Activated T-cell treated with anti-CD3 and anti-CD28 coated beads for 4 hours (primary cell): ENCODE data around the gene ZNF611.
"Not testable (repeated sequence)": the region's sequence is repeated elsewhere in the genome, so short reads cannot be mapped to it uniquely, and the experiment has no call there.

Experiments
- DNase-seq: peaks from one replicate; pipeline ENCODE4 v3.0.0-alpha.2; 2020

Gene ZNF611

DNA sequence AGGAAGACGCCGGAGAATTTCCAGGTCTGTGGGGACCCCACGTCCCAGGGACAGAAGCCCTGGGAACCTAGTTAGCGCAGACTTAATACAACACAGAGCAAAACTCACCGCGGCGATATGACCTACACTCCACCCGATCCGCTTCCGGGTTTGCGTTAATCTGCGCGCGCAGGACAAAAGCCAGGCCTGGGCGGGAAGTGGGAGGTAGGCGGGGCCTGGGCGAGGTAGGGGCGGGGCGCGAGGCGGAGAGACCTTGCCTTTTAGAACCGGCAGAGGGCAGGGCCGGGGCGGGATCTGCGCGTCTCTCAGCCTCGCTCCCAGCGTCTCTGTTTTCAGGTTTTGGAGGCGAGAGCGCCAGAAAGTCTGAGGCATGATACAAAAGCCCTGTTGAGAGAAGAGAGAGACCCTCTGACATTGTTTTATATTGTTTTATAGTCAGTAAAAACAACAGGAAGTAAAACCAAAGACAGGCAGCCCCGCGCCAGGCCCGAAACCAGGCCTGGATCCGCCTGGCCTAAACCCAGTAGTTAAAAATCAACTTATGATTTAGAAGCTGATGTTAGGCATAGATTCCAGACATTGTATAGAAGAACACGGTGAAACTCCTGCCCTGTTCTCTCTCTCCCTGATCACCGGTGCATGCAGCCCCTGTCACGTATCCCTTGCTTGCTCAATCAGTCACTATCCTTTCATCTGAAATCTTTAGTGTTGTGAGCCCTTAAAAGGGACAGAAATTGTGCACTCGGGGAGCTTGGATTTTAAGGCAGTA lies at the start of gene ZNF611:
Gene ZNF611 (minus strand): TSS at position 152 of the 769 bp plus-strand sequence. CDS start 19,150 bp downstream, outside the sequence.
- peak; percentile 99 for DNase-seq

DNA sequence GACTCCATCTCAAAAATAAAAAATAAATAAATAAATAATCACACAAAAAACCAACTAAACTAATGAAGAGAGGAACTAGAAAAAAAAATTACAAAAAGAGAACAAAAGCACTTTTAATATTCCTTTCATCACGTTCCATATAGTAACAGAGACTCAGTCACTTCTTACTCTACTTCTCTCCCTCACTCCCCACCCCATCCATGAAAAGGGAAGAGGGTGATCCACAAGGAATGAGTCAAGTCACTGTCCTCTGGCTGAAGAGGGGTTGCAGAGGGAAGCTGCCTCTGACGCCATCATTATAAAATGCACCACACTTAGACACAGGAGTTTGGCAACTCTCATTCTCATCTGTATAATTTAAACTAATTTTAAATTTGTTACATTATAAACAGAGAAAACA lies 48.0 kb upstream of the ZNF611 start:
- not testable (repeated sequence) for DNase-seq

DNA sequence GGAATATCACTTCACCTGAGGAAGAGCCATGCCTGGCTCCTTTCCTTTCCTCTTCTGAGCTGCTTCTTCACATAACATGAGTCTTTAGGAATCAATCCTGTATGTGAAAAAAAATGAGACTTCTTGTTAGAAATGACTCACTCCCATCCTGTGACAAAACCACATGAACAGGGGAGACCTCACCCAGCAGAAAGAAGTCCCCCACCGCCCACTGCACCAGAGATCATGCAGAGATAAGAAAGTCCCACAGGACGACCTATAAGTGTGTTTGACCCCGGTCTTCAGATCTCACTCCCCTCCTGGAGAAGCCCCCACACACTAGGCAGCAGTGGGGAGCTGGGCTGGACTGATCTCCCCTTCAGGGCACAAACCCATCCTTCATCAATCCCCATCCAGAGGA lies 44.0 kb upstream of the ZNF611 start:
- peak; percentile 14 for DNase-seq

DNA sequence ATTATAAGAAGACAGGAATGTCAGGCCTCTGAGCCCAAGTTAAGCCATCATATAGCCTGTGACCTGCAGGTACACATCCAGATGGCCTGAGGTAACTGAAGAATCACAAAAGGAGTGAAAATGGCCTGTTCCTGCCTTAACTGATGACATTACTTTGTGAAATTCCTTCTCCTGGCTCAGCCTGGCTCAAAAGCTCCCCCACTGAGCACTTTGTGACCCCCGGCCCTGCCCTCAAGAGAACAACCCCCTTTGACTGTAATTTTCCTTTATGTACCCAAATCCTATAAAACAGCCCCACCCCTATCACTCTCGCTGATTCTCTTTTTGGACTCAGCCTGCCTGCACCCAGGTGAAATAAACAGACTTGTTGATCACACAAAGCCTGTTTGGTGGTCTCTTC lies 21.6 kb upstream of the ZNF611 start:
- not testable (repeated sequence) for DNase-seq

DNA sequence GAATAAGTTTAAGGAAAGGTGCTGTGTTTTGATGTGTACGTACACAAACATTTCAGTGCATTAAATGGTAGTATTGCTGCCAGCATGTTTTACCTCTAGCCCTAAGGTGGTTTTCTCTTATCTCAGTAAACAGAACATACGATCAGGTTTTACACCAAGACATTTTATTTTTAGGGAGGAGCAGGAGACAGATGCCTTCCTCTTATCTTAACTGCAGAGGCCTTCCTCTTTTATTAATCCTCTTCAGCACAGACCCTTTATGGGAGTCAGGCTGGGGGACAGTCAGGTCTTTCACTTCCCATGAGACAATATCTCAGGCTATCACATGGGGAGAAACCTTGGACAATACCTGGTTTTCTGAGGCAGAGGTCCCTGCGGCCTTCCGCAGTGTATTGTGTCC lies 14.9 kb upstream of the ZNF611 start:
- DNase-seq = no peak

DNA sequence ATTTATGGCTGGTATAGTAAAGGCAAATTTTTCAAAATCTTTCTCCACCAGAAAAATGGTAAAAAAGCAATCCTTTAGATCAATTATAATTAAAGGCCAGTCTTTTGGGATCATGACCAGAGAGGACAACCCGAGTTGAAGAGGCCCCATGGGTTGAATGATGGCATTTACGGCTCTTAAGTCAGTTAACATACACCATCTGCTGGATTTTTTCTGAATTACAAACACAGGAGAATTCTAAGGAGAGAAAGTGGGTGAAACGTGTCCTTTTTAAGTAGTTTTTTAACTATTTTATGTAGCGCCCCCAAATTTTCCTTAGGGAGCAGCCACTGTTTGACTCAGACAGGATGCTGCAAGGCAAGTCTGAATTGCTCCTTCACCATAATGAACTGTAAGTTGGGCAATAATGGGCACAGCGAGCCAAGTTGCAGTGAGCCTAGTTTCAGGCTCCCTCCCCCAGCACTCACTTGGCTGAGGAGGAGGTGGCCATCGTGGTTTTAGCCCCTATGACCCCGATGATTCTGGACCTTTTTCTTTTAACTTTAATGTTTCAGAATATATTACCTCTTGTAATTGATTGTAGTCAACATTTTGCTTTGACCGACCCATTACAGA lies 13.6 kb upstream of the ZNF611 start:
- DNase-seq = no peak

DNA sequence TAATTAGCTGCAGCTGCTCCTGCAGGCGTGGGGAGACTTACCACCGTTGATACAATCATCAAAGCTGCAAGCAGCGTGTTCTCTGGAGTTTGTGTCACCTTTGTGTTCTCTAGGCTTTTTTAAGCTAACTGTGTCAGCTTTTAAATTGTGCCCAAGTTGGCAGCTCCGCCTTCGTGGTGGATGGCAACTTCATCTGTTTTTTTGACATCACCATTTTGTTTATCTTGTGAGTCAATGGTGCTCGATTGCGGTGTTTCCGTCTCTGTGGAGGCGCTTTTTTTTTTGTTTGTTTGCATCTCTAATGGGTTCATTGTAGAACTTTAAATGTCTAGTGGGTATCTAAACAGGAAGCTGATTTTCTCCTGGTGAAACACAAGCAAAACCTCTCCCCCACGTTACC lies 11.1 kb upstream of the ZNF611 start:
- DNase-seq = not testable (repeated sequence)

DNA sequence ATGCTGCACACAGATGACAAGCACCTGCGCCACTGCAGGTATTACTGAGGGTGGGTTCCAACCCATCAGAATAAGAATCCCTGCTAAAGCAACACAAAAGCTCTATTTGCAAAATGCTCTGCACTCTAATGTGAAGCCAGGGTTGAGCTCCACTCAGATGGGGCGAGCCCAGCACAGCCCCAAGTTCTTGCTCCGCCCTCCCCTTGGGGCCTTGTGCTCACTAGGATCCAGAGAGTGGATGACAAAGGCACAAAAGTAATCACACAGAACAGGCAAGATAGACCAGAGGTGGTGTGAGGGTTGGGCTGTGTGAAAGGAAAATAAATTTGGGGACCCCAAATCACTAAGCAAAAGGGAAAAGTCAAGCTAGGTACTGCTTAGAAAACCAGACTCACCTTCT lies 8.2 kb upstream of the ZNF611 start:
- no peak for DNase-seq

DNA sequence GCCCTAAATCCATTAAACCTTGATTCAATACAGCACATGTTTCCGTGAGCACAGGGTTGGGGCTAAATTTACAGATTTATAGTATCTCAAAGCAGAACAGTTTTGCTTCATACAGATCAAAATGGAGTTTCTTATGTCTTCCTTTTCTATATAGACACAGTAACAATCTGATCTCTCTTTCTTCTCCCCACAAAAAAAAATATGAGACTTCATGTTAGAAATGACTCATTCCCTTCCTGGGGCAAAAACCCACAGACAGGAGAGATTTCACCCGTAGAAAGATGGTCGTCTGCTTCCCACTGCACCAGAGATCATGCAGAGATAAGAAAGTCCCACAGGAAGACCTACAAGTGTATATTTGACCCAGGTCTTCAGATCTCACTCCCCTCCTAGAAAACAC lies 7.7 kb upstream of the ZNF611 start:
- DNase-seq = no peak

DNA sequence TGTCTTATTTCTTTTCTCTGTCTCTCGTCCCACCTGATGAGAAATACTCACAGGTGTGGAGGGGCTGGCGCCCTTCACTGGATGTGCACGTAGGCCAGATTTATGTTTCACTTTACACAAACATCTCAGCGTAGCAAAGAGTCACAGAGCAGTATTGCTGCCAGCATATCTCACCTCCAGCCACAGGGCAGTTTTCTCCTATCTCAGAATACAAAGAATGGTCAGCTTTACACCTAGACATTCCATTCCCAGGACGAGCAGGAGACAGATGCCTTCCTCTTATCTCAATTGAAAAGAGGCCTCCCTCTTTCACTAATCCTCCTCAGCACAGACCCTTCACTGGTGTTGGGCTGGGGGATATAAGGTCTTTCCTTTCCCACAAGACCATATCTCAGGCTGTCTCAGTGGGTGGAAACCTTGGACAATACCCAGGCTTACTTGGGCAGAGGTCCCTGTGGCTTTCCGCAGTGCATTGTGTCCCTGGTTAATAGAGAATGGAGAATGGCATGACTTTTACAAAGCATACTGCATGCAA lies 7.2 kb upstream of the ZNF611 start:
- DNase-seq = no peak

DNA sequence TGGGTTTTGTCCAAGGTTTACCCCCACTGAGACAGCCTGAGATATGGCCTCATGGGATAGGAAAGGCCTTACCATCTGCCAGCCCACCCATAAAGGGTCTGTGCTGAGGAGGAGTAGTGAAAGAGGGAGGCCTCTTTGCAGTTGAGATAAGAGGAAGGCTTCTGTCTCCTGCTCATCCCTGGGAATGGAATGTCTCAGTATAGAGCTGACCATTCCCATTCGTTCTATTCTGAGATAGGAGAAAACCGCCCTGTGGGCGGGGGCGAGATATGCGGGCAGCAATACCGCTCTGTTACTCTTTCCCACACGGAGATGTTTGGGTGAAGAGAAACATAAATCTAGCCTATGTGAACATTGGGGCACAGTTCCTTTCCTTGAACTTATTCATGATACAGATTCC lies 6.5 kb upstream of the ZNF611 start:
- not testable (repeated sequence) for DNase-seq

DNA sequence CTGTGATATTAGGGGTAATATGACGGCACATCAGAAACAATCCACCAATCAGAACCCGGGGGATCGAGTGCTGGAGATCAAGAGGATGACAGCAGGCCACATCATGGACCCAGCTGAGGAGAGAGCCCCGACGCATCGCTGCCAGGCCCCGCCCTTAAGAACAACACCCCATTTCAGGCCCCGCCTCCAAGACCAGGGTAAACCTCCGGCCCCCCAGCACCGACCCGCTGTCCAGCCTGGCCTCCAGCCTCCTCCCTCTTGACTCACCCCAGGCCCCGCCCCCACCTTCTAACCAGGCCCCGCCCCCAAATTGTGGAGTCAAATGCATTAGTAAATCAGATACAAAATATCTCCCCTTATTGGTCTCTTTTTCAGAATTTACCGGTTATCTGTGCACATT lies 4.7 kb upstream of the ZNF611 start:
- DNase-seq = no peak

DNA sequence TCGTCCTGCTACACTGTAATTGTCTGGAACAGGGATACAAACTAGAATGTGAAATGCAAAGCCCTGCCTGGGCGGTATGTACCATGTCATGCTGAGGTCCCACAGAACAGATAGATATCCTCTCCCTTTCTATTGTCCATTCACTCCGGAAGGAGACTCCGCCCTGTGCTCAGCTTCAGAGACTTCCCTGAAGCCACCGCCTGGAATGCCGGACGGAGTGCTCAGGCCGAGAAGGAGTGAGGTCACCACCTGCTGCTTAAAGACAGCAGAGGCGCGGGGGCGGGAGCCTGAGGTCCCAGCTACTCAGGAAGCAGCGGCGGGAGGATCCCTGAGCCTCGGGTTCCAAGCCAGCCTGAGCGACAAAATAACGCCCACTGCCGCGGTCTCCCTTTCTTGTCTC lies 890 bp upstream of the ZNF611 start:
- no peak for DNase-seq

DNA sequence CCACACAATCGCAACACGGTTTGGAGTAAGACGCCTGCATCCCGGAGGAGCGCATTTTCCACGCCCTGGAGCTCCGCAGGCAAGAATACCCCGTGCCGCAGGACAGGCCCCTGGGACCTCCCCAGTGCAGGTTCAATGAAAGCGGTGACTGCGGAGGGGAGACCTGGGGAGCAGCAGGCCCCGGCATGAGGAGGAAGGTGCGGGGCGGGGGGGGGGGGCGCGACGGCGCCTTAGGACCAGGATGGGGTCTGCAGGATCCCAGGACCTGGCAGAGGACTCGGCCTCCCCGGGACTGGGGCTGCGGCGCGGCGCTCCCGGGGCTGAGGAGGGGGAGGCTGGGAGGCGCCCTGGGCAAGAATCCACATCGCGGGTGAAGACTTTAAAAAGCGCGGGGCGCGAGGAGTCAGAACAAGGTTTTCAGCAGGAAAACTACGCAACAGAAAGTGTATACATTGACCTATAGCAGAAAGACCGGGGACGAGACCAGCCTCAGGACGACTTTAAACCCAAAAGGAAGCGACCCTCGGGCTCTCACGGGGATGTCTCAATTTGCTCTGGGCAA lies 432 bp downstream of the ZNF611 start:
- peak; percentile 2 for DNase-seq

DNA sequence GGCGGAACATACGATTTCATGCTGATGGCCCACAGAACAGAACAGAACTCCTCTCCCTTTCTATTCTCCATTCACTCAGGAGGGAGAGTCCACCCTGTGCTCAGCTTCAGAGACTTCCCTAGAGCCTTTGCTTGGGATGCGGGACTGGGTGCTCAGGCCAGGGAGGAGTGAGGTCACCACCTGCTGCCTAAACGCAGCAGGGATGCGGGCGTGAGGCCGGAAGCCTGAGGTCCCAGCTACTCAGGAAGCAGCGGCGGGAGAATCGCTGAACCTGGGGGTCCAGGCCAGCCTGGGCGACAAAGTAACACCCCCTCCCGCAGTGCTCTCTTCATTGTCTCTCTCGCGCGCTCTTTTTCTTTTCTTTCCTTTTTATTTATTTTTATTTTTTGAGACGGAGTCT lies 8.8 kb downstream of the ZNF611 start:
- DNase-seq = not testable (repeated sequence)

DNA sequence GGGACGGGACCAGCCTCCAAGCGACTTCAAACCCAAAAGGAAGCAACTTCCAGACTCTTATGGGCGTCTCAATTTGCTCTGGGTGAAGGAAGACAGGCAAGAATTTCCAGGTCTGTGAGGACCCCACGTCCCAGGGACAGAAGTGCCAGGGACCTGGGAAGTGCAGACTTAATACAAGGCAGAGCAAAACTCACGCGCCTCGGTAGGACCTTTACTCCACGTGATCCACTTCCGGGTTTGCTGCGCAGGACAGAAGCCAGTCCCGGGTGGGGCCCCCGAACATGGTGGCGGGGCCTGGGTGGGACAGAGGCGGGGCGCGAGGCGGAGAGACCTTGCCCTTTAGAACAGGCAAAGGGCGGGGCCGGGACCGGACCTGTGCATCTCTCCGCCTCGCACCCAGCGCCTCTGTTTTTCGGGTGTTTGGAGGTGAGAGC lies 9.3 kb downstream of the ZNF611 start:
- DNase-seq = no peak

DNA sequence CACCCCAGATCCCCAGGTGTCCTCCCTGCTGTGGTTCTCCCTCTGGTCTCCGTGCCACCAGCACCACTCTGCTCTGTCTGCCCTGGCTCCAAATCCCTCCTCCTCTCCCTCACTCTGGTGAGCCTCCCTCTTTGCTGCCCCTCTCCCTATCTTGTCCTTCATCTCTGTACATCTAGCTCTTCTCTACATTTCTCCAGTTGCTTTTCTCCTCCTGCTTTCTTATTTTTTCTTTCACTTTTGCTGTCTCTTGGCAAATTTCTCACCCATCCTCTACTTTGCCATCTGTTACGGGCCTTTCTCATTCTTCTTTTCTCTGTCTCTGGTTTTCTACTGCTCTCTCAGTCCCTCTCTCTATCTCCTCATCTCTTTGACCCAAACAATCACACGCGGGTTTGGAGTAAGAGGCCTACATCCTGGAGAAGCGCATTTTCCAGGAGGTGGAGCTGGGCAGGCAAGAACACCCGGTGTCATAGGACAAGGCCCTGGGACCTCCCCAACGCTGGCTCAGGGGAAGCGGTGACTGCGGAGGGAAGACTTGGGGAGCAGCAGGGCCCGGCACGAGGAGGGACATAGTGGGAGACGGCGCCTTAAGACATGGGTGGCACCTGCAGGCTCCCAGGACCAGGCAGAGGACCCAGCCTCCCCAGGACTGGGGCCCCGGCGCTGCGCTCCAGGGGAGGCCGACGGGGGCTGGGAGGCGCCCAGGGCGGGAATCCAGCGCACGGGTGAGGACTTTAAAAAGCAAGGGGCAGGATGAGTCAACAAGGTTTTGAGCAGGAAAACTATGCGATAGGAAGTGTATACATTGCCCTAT lies 9.9 kb downstream of the ZNF611 start:
- DNase-seq = no peak

DNA sequence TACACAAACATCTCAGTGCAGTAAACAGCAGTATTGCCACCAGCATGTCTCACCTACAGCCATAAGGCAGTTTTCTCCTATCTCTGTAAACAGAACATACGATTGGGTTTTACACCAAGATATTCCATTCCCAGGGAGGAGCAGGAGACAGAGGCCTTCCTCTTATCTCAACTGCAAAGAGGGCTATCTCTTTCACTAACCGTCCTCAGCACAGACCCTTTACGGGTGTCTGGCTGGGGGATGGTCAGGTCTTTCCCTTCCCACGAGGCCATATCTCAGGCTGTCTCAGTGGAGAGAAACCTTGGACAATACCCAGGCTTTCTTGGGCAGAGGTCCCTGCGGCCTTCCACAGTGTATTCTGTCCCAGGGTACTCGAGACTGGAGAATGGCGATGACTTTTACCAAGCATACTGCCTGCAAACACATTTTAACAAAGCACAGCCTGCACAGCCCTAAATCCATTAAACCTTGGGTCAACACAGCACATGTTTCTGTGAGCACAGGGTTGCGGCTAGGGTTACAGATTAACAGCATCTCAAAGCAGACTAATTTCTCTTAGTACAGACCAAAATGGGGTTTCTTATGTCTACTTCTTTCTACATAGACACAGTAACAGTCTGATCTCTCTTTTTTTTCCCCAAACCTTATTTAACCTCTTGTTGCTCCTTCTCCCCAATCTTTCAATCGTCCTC lies 10.8 kb downstream of the ZNF611 start:
- not testable (repeated sequence) for DNase-seq

DNA sequence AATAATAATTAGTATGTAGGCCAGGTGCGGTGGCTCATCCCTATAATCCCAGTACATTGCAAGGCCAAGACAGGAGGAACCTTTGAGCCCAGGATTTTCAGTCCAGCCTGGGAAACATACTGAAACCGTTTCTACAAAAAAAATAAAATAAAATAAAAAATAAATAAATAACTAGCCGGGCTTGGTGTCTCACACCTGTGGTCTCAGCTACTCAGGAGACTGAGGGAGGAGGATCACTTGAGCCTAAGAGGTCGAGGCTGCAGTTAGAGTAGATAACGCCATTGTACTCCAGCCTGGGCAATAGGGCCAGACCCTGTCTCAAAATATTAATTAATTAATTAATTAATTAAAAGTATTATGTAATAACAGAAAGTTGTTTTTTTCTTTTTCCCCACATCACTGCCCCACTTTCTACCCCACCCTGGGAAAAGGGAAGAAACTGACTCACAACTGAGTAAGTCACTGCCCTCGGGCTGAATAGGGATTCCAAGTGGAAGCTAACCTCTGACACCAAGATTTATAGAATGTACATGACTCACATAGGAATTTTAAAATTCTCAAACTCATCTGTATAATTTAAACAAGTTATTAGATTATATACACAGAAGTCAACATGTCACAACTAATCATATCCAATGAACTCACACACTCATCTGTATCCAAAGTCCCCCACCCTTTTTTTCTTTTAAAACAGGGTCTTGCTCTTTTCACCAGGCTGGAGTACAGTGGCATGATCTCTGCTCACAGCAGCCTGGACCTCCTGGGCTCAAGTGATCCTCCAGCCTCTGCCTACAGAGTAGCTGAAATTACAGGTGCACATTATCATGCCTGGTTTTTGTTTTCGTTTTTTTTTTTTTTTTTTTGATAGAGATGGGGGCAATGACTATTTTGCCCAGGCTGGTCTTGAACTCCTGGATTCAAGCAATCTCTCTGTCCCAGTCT lies 12.5 kb downstream of the ZNF611 start:
- no peak for DNase-seq

DNA sequence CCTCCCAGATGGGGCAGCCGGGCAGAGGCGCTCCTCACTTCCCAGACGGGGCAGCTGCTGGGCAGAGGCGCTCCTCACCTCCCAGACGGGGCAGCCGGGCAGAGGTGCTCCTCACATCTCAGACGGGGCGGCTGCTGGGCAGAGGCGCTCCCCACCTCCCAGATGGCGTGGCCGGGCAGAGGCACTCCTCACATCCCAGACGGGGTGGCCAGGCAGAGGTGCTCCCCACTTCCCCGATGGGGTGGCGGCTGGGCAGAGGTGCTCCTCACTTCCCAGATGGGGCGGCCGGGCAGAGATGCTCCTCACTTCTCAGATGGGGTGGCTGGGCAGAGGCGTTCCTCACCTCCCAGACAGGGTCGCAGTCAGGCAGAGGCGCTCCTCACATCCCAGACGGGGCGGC lies 14.3 kb downstream of the ZNF611 start:
- DNase-seq = not testable (repeated sequence)

DNA sequence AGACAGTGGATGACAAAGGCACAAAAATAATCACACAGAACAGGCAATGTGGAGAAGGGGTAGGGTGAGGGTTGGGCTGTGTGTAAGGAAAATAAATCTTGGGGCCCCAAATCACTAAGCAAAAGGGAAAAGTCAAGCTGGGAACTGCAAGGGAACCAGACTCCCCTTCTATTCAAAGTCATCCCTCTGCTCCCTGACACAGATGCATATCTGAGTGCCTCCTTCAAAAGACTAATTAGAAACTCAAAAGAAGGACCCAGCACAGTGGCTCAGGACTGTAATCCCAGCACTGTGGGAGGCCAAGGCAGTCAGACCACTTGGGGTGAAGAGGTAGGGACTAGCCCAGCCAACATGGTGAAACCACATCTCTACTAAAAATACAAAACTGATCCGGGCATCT lies 18.3 kb downstream of the ZNF611 start:
- no peak for DNase-seq
